NCI-H146 (cell line): Measurements from ENCODE around the gene DIS3L2.
"Not testable (repeated sequence)": the region's sequence is repeated elsewhere in the genome, so short reads cannot be mapped to it uniquely, and the experiment has no call there.

ENCODE experiments used
- DNase-seq: peaks from one replicate; lab custom pipeline; 2025; lab: John Stamatoyannopoulos, UW

Gene DIS3L2

GRCh38 chr2:232117413-232117812 lies 155.9 kb downstream of the DIS3L2 start:
- DNase-seq, result no peak

- DNase-seq, result no peak
These were observed 159.4 kb downstream of the DIS3L2 start for GRCh38 chr2:232120911-232121310.

GRCh38 chr2:232124309-232124708 lies 162.8 kb downstream of the DIS3L2 start:
- no peak for DNase-seq

- DNase-seq, result no peak
These were observed 165.0 kb downstream of the DIS3L2 start for GRCh38 chr2:232126301-232127099.

GRCh38 chr2:232129483-232129882 lies 168.0 kb downstream of the DIS3L2 start:
- no peak for DNase-seq

GRCh38 chr2:232132181-232132580 lies 170.7 kb downstream of the DIS3L2 start:
- no peak for DNase-seq

GRCh38 chr2:232133078-232133477 lies 171.6 kb downstream of the DIS3L2 start:
- DNase-seq, result no peak

GRCh38 chr2:232134939-232135338 lies 173.4 kb downstream of the DIS3L2 start:
- DNase-seq, result no peak

- no peak for DNase-seq
These were observed 176.0 kb downstream of the DIS3L2 start for GRCh38 chr2:232137356-232138147.

- DNase-seq, result no peak
These were observed 176.9 kb downstream of the DIS3L2 start for GRCh38 chr2:232138441-232138840.

- no peak for DNase-seq
These were observed 177.7 kb downstream of the DIS3L2 start for GRCh38 chr2:232139171-232139594.

GRCh38 chr2:232139786-232140562 lies 178.5 kb downstream of the DIS3L2 start:
- DNase-seq, result no peak

GRCh38 chr2:232141591-232141990 lies 180.1 kb downstream of the DIS3L2 start:
- DNase-seq, result no peak

- DNase-seq, result peak; percentile 17
These were observed 180.5 kb downstream of the DIS3L2 start for GRCh38 chr2:232142049-232142448.

GRCh38 chr2:232142502-232142901 lies 181.0 kb downstream of the DIS3L2 start:
- DNase-seq, result no peak

- no peak for DNase-seq
These were observed 184.8 kb downstream of the DIS3L2 start for GRCh38 chr2:232146294-232146693.

- DNase-seq, result no peak
These were observed 186.0 kb downstream of the DIS3L2 start for GRCh38 chr2:232147440-232148077.

- DNase-seq, result no peak
These were observed 200.7 kb downstream of the DIS3L2 start for GRCh38 chr2:232162187-232162586.

- no peak for DNase-seq
These were observed 208.9 kb downstream of the DIS3L2 start for GRCh38 chr2:232170396-232170795.

- no peak for DNase-seq
These were observed 213.1 kb downstream of the DIS3L2 start for GRCh38 chr2:232174662-232175061.

- not testable (repeated sequence) for DNase-seq
These were observed 215.1 kb downstream of the DIS3L2 start for GRCh38 chr2:232176587-232176986.

GRCh38 chr2:232183279-232183678 lies 221.8 kb downstream of the DIS3L2 start:
- DNase-seq, result no peak
